Neural progenitor cell (in vitro differentiated cells): ENCODE results near the gene KCNIP2.

Source experiments
- CTCF ChIP-seq: fragments of 200-600 bp; sonication (generic); IDR thresholded peaks from 2 replicates; pipeline ENCODE4 v1.5.1; 2017; ENCODE audit warnings: antibody characterized with exemption, mild to moderate bottlenecking
- EZH2 ChIP-seq: fragments of 200-600 bp; sonication (generic); IDR thresholded peaks from 2 replicates; pipeline ENCODE4 v1.6.1; 2017; ENCODE audit warnings: antibody characterized with exemption, mild to moderate bottlenecking, moderate library complexity

DNA sequence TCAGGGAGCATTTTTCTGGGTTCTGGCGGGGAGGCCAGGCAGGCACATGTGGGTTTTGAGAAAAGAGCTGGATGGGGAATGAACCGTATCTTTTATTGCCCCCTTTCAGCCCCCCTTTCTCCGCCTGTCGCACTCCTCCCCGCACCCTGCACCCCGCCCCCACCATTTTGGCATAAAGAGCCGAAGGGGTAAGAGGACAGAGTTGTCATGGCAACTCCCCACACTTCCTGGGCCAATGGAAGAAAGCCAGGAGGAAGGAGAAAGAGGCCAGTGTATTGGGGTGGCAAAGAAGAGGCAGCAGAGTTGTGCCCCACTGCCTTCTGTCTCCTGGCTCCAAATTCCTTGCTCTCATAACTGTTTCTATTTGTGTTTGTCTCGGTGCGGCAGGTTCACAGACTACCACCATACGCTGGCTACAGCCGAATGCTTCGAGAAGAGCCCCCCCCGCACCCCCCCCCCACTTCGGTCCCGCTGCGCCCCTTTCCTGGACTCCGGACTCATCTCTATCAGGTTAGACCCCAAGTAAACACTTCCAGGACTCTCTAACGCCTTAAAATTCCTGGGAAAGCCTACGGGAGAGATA, 3.4 kb downstream of the KCNIP2 start:
- TF ChIP-seq CTCF (no peak), EZH2 (no peak)
